Epithelial cell of proximal tubule (primary cell): ENCODE data around the gene PCDHB1. TPM values are rescaled to one million over a fixed set of nuclear protein-coding genes. Genes with fewer than 3 reads are reported as not detected.
A peak's percentile ranks its signal among the peaks of the same experiment; 100 is the strongest.
"Not testable (repeated sequence)": the region's sequence is repeated elsewhere in the genome, so short reads cannot be mapped to it uniquely, and the experiment has no call there.

Source experiments
- DNase-seq: peaks from one replicate; pipeline ENCODE4 v3.0.0-alpha.2; 2011; ENCODE audit warnings: low read depth
- H3K4me3 ChIP-seq: 2 replicates; pipeline ENCODE4 v1.5.1; 2011; ENCODE audit warnings: low read depth, mild to moderate bottlenecking, low read length
- CTCF ChIP-seq: conservative IDR thresholded peaks from 2 replicates; pipeline ENCODE4 v1.5.1; 2012; ENCODE audit warnings: low read depth, mild to moderate bottlenecking, low read length
- total RNA-seq: library from RNA; depleted of rRNA; stranded (reverse); fragments of >200 nt; gene quantifications from 2 replicates; pipeline ENCODE4 v1.2.3, GENCODE V29; 2015

The PCDHB1 gene
- total RNA-seq, 1 donor from 2014 or later = not detected

GRCh38 chr5:141082228-141082627, 31.1 kb downstream of the PCDHB1 start:
- no peak for DNase-seq
- no peak for TF ChIP-seq CTCF
- H3K4me3 ChIP-seq = no peak overlapping the region

GRCh38 chr5:141084487-141084989, 33.4 kb downstream of the PCDHB1 start:
- no peak for DNase-seq
- TF ChIP-seq CTCF = peak; percentile 65
- H3K4me3 ChIP-seq = peak overlapping the region; percentile 54

GRCh38 chr5:141094481-141095262, 43.5 kb downstream of the PCDHB1 start, which contains the start of gene PCDHB2:
Gene PCDHB2 (plus strand): TSS chr5:141094615. CDS start chr5:141094791, 176 bp downstream.
- TF ChIP-seq CTCF = peak; percentile 41
- peak within 1 kb of the TSS; percentile 50 for H3K4me3 ChIP-seq
- no peak for DNase-seq

DNA sequence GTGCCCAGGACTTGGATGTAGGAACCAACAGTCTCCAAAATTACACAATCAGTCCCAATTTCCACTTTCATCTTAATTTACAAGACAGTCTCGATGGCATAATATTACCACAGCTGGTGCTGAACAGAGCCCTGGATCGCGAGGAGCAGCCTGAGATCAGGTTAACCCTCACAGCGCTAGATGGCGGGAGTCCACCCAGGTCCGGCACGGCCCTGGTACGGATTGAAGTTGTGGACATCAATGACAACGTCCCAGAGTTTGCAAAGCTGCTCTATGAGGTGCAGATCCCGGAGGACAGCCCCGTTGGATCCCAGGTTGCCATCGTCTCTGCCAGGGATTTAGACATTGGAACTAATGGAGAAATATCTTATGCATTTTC, 44.1 kb downstream of the PCDHB1 start:
- no peak for TF ChIP-seq CTCF
- H3K4me3 ChIP-seq = peak overlapping the region; percentile 50
- no peak for DNase-seq

- DNase-seq, H3K4me3 ChIP-seq: not testable (repeated sequence)
Measured at GRCh38 chr5:141096181-141096580, 45.0 kb downstream of the PCDHB1 start.

DNA sequence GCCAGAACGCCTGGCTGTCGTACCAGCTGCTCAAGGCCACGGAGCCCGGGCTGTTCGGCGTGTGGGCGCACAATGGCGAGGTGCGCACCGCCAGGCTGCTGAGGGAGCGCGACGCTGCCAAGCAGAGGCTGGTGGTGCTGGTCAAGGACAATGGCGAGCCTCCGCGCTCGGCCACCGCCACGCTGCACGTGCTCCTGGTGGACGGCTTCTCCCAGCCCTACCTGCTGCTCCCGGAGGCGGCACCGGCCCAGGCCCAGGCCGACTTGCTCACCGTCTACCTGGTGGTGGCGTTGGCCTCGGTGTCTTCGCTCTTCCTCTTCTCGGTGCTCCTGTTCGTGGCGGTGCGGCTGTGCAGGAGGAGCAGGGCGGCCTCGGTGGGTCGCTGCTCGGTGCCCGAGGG, 45.4 kb downstream of the PCDHB1 start:
- DNase-seq, H3K4me3 ChIP-seq: not testable (repeated sequence)

GRCh38 chr5:141100243-141100805, 49.1 kb downstream of the PCDHB1 start, which contains the start of gene PCDHB3:
Gene PCDHB3 (plus strand): TSS chr5:141100473. CDS start chr5:141100650, 177 bp downstream.
- TF ChIP-seq CTCF = peak; percentile 55
- no peak for DNase-seq
- H3K4me3 ChIP-seq = peak within 1 kb of the TSS; percentile 41

GRCh38 chr5:141101059-141101458, 49.9 kb downstream of the PCDHB1 start:
- H3K4me3 ChIP-seq = peak overlapping the region; percentile 41

DNA sequence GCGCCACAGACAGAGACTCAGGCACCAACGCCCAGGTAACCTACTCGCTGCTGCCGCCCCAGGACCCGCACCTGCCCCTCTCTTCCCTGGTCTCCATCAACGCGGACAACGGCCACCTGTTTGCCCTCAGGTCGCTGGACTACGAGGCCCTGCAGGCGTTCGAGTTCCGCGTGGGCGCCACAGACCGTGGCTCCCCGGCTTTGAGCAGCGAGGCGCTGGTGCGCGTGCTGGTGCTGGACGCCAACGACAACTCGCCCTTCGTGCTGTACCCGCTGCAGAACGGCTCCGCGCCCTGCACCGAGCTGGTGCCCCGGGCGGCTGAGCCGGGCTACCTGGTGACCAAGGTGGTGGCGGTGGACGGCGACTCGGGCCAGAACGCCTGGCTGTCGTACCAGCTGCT, 50.9 kb downstream of the PCDHB1 start:
- not testable (repeated sequence) for H3K4me3 ChIP-seq, DNase-seq

More at GRCh38 chr5:141101059-141101458, 49.9 kb downstream of the PCDHB1 start:
- DNase-seq = no peak
- no peak for TF ChIP-seq CTCF

- not testable (repeated sequence) for DNase-seq, H3K4me3 ChIP-seq
Measured at GRCh38 chr5:141102471-141102870, 51.3 kb downstream of the PCDHB1 start.
